HG03558 (cell line): ENCODE results near the gene RASEF.

Experiments used
- ATAC-seq: cut with Tn5 transposase; IDR thresholded peaks from one replicate; pipeline ENCODE4 v1.9.1; 2021; ENCODE audit warnings: moderate number of reproducible peaks; ENCODE audit not compliant: unreplicated experiment; ENCODE audit errors: extremely low read depth

The RASEF gene

GRCh38 chr9:83059417-83059816 lies 3.5 kb downstream of the RASEF start:
- ATAC-seq, result no peak

GRCh38 chr9:83056911-83057310 lies 6.0 kb downstream of the RASEF start:
- ATAC-seq, result no peak

- ATAC-seq, result no peak
These were observed 6.8 kb downstream of the RASEF start for GRCh38 chr9:83056174-83056573.

GRCh38 chr9:83047839-83048775 lies 14.8 kb downstream of the RASEF start:
- ATAC-seq, result no peak

GRCh38 chr9:83043597-83043996 lies 19.3 kb downstream of the RASEF start:
- ATAC-seq, result no peak

- ATAC-seq, result no peak
These were observed 21.2 kb downstream of the RASEF start for GRCh38 chr9:83041771-83042170.

GRCh38 chr9:83039303-83039702 lies 23.6 kb downstream of the RASEF start:
- ATAC-seq, result no peak

GRCh38 chr9:83036043-83036442 lies 26.9 kb downstream of the RASEF start:
- no peak for ATAC-seq

GRCh38 chr9:83035143-83035542 lies 27.8 kb downstream of the RASEF start:
- ATAC-seq, result no peak

GRCh38 chr9:83034587-83034986 lies 28.4 kb downstream of the RASEF start:
- no peak for ATAC-seq

- no peak for ATAC-seq
These were observed 28.9 kb downstream of the RASEF start for GRCh38 chr9:83034026-83034425.

GRCh38 chr9:83032065-83032625 lies 30.8 kb downstream of the RASEF start:
- ATAC-seq, result no peak

GRCh38 chr9:83030391-83031107 lies 32.4 kb downstream of the RASEF start:
- no peak for ATAC-seq

- no peak for ATAC-seq
These were observed 33.3 kb downstream of the RASEF start for GRCh38 chr9:83029531-83030137.

- ATAC-seq, result no peak
These were observed 35.6 kb downstream of the RASEF start for GRCh38 chr9:83027153-83027891.

- ATAC-seq, result no peak
These were observed 38.3 kb downstream of the RASEF start for GRCh38 chr9:83024506-83025125.

GRCh38 chr9:83023151-83023550 lies 39.8 kb downstream of the RASEF start:
- no peak for ATAC-seq

GRCh38 chr9:83020864-83021263 lies 42.1 kb downstream of the RASEF start:
- ATAC-seq, result no peak

GRCh38 chr9:83020327-83020726 lies 42.6 kb downstream of the RASEF start:
- ATAC-seq, result no peak

- no peak for ATAC-seq
These were observed 43.7 kb downstream of the RASEF start for GRCh38 chr9:83019246-83019645.
